HepG2 (cell line): ENCODE results near the gene DPH5. TPM values are rescaled to one million over a fixed set of nuclear protein-coding genes. Genes with fewer than 3 reads are reported as not detected.

Experiments used
- ATAC-seq: fragments of 200-7000 bp; cut with Tn5 transposase; 3 replicates; pipeline ENCODE4 v1.9.1; 2020; ENCODE audit warnings: mild to moderate bottlenecking, moderate library complexity
- BruUV-seq: library from RNA; stranded (reverse); fragments of 400-500 nt; replicated peaks from 2 replicates; lab custom pipeline; 2021; lab: Mats Ljungman, UMichigan
- CTCF ChIA-PET: fragments of 300-600 bp; formaldehyde crosslinking; extraction: SDS; loops from one replicate; lab custom pipeline; 2021; ENCODE audit warnings: low total read pairs, inconsistent platforms, low intra/inter-chr PET ratio; lab: Yijun Ruan, JAX
- POLR2A ChIA-PET: fragments of 350-600 bp; sonication (Branson Sonifier 250); formaldehyde crosslinking; loops from one replicate; lab custom pipeline; 2020; ENCODE audit warnings: antibody characterized with exemption, inconsistent platforms; lab: Yijun Ruan, JAX
- DNase-seq: peaks from one replicate; pipeline ENCODE4 v3.0.0-alpha.2; 2015; ENCODE audit warnings: low spot score
- FAIRE-seq: peaks from 3 replicates; lab custom pipeline; 2011; peaks lifted over from hg19 to GRCh38; lab: Jason Lieb, UNC
- H2AFZ ChIP-seq: one replicate; pipeline ENCODE4 v1.6.1; 2011; ENCODE audit warnings: low read length, inconsistent platforms
- H3K27ac ChIP-seq: fragments of 300-600 bp; 3 replicates; pipeline ENCODE4 v1.8.0; 2011; ENCODE audit warnings: mixed run types, mild to moderate bottlenecking, mixed read lengths, low read length, inconsistent platforms; ENCODE audit not compliant: insufficient read depth; ENCODE audit errors: extremely low read length
- H3K27me3 ChIP-seq, 2 experiments: fragments of 200-600 bp in 1 of 2; 2 replicates in 1 of 2; 3 replicates in 1 of 2; pipeline versions ENCODE4 v1.6.0 to v1.8.0; 2011; ENCODE audit warnings: low read length in 2 of 2, mild to moderate bottlenecking in 2 of 2, moderate library complexity in 2 of 2, inconsistent platforms in 1 of 2; ENCODE audit not compliant: insufficient read depth in 2 of 2, control insufficient read depth in 1 of 2
- H3K36me3 ChIP-seq, 2 experiments: fragments of 200-600 bp in 1 of 2; replicated peaks in 1 of 2; 2 replicates in 1 of 2; 3 replicates in 1 of 2; pipeline versions ENCODE4 v1.5.1 to v1.8.0; 2011; ENCODE audit warnings: low read length in 2 of 2, inconsistent platforms in 1 of 2; ENCODE audit not compliant: insufficient read depth in 2 of 2, control insufficient read depth in 1 of 2
- H3K4me1 ChIP-seq: 2 replicates; pipeline ENCODE4 v1.5.1; 2012; ENCODE audit warnings: low read length, inconsistent platforms; ENCODE audit not compliant: insufficient read depth
- H3K4me2 ChIP-seq: 2 replicates; pipeline ENCODE4 v1.6.0; 2011; ENCODE audit warnings: low read depth, low read length, inconsistent platforms
- H3K4me3 ChIP-seq, 3 experiments: fragments of 200-600 bp in 1 of 3; sonication (generic), shearing (Covaris generic) in 1 of 3; replicated peaks in 1 of 3; 2 replicates each; pipeline ENCODE4 v1.5.1; 2011 to 2016; ENCODE audit warnings: low read length in 3 of 3, inconsistent platforms in 2 of 3, low read depth in 2 of 3, mild to moderate bottlenecking in 2 of 3, control low read depth in 1 of 3, mixed read lengths in 1 of 3; ENCODE audit not compliant: insufficient read depth in 1 of 3
- H3K79me2 ChIP-seq: one replicate; pipeline ENCODE4 v1.6.1; 2011; ENCODE audit warnings: low read length, inconsistent platforms; ENCODE audit not compliant: insufficient read depth
- H3K9ac ChIP-seq: 2 replicates; pipeline ENCODE4 v1.6.0; 2011; ENCODE audit warnings: mild to moderate bottlenecking, low read depth, low read length, inconsistent platforms; ENCODE audit not compliant: insufficient read depth
- H3K9me3 ChIP-seq: 2 replicates; pipeline ENCODE4 v1.5.1; 2012; ENCODE audit warnings: mild to moderate bottlenecking, low read length
- H4K20me1 ChIP-seq: 2 replicates; pipeline ENCODE4 v1.6.0; 2011; ENCODE audit warnings: inconsistent platforms, mild to moderate bottlenecking, low read length, moderate library complexity; ENCODE audit not compliant: insufficient read depth
- ATF6 ChIP-seq: sonication (generic); formaldehyde crosslinking; conservative IDR thresholded peaks from 2 replicates; pipeline ENCODE4 v1.4.0; 2020; ENCODE audit warnings: missing genetic modification reagents
- CBFB ChIP-seq: sonication (generic); formaldehyde crosslinking; IDR thresholded peaks from 2 replicates; pipeline ENCODE4 v1.4.0; 2020; ENCODE audit warnings: missing genetic modification reagents
- HNF1A ChIP-seq, 2 experiments: sonication (generic) in 1 of 2; formaldehyde crosslinking in 1 of 2; IDR thresholded peaks; 2 replicates each; pipeline versions ENCODE4 v1.4.0 to v1.6.1; 2016 to 2020; ENCODE audit warnings: borderline replicate concordance in 1 of 2, low read depth in 1 of 2, mild to moderate bottlenecking in 1 of 2, missing genetic modification reagents in 1 of 2
- JUNB ChIP-seq: sonication (generic); formaldehyde crosslinking; IDR thresholded peaks from 2 replicates; pipeline ENCODE4 v1.8.0; 2022; ENCODE audit warnings: missing genetic modification reagents, mild to moderate bottlenecking, borderline replicate concordance
- KLF15 ChIP-seq: sonication (generic); formaldehyde crosslinking; IDR thresholded peaks from 2 replicates; pipeline ENCODE4 v1.8.1; 2023; ENCODE audit warnings: borderline replicate concordance, mild to moderate bottlenecking, inconsistent platforms, missing genetic modification reagents, mixed read lengths
- NCOR1 ChIP-seq: fragments of 200-600 bp; sonication (generic); IDR thresholded peaks from 2 replicates; pipeline ENCODE4 v1.7.0; 2017; ENCODE audit warnings: antibody characterized with exemption, low read length, borderline replicate concordance
- POLR2AphosphoS5 ChIP-seq: IDR thresholded peaks from 2 replicates; pipeline ENCODE4 v1.6.1; 2012; ENCODE audit warnings: low read depth, low read length
- SATB2 ChIP-seq: sonication (generic); formaldehyde crosslinking; IDR thresholded peaks from 2 replicates; pipeline ENCODE4 v1.5.0; 2020; ENCODE audit warnings: missing genetic modification reagents
- YY1 ChIP-seq: IDR thresholded peaks from 2 replicates; pipeline ENCODE4 v1.6.1; 2011; ENCODE audit warnings: low read length, low read depth, moderate library complexity, mild to moderate bottlenecking; ENCODE audit not compliant: insufficient read depth, insufficient replicate concordance
- ZBTB1 ChIP-seq: sonication (generic); formaldehyde crosslinking; IDR thresholded peaks from 2 replicates; pipeline ENCODE4 v1.4.0; 2020; ENCODE audit warnings: missing genetic modification reagents, borderline replicate concordance
- ZBTB34 ChIP-seq: sonication (generic); formaldehyde crosslinking; IDR thresholded peaks from 2 replicates; pipeline ENCODE4 v1.8.0; 2022; ENCODE audit warnings: mild to moderate bottlenecking, missing genetic modification reagents
- ZMYM2 ChIP-seq: sonication (generic); formaldehyde crosslinking; IDR thresholded peaks from 2 replicates; pipeline ENCODE4 v1.8.0; 2022; ENCODE audit warnings: mild to moderate bottlenecking, missing genetic modification reagents
- ZNF263 ChIP-seq: sonication (generic); formaldehyde crosslinking; IDR thresholded peaks from 2 replicates; pipeline ENCODE4 v1.4.0; 2020; ENCODE audit warnings: missing genetic modification reagents
- ZNF446 ChIP-seq: sonication (generic); formaldehyde crosslinking; IDR thresholded peaks from 2 replicates; pipeline ENCODE4 v1.5.0; 2020; ENCODE audit warnings: mild to moderate bottlenecking, missing genetic modification reagents
- ZNF451 ChIP-seq: sonication (generic); formaldehyde crosslinking; IDR thresholded peaks from 2 replicates; pipeline ENCODE4 v1.5.0; 2020; ENCODE audit warnings: mild to moderate bottlenecking, missing genetic modification reagents
- ZNF660 ChIP-seq: sonication (generic); formaldehyde crosslinking; IDR thresholded peaks from 2 replicates; pipeline ENCODE4 v1.5.1; 2020; ENCODE audit warnings: mild to moderate bottlenecking, low read depth, missing genetic modification reagents, borderline replicate concordance
- ZSCAN12 ChIP-seq: sonication (generic); formaldehyde crosslinking; IDR thresholded peaks from 2 replicates; pipeline ENCODE4 v1.9.0; 2021; ENCODE audit warnings: mild to moderate bottlenecking, missing genetic modification reagents
- whole genome bisulfite sequencing: methylation state at CpG from one replicate; pipeline ENCODE4 v1.1.6; 2017; ENCODE audit warnings: low lambda C conversion rate; 5-methylcytosine and 5-hydroxymethylcytosine counted together
- in situ Hi-C: cut with HindIII; loops from 2 replicates; pipeline ENCODE4 v1.10.0; 2017; ENCODE audit warnings: low pct_unique_long_range_greater_than_20kb; ENCODE audit not compliant: extremely low pct_ligation_motif_present
- intact Hi-C: fragments of 100-400 bp; cut with micrococcal nuclease; formaldehyde crosslinking; loops from one replicate; pipeline ENCODE4 v1.10.0; 2022; ENCODE audit not compliant: unreplicated experiment
- polyA plus RNA-seq, 8 experiments: library from polyadenylated mRNA; depleted of rRNA in 3 of 8; stranded (reverse) in 7 of 8; unstranded in 1 of 8; fragments of >200 nt; fragmentation: Illumina TruSeq in 4 of 8; extraction: Trizol in 4 of 8; gene quantifications; 2 replicates each; pipeline versions ENCODE4 v1.2.1 to v1.2.3, GENCODE V29; 2011 to 2016; ENCODE audit warnings: low read depth in 4 of 8, missing spikeins in 1 of 8, mixed read lengths in 1 of 8; ENCODE audit not compliant: insufficient read depth in 1 of 8
- total RNA-seq, 5 experiments: library from RNA; depleted of rRNA; stranded (reverse); fragments of >200 nt; fragmentation: Illumina TruSeq; extraction: Trizol; gene quantifications; 2 replicates each; pipeline ENCODE4 v1.2.3, GENCODE V29; 2016; ENCODE audit warnings: low read depth in 1 of 5

Gene DPH5
- total and polyA plus RNA-seq, 2 of the 13 experiments (the other 11 are each of a cell fraction or from before 2014, with no cell fraction given), result 53.2 to 79.6 TPM

- TF ChIP-seq ZMYM2 (CRISPR knock-in tag) (no peak), ZNF263 (CRISPR knock-in tag) (no peak), NCOR1 (no peak), JUNB (CRISPR knock-in tag) (no peak), SATB2 (CRISPR knock-in tag) (no peak), CBFB (no peak), KLF15 (CRISPR knock-in tag) (no peak)
Observed at GRCh38 chr1:100972185-100972584, 53.4 kb downstream of the DPH5 start (continued).

DNA sequence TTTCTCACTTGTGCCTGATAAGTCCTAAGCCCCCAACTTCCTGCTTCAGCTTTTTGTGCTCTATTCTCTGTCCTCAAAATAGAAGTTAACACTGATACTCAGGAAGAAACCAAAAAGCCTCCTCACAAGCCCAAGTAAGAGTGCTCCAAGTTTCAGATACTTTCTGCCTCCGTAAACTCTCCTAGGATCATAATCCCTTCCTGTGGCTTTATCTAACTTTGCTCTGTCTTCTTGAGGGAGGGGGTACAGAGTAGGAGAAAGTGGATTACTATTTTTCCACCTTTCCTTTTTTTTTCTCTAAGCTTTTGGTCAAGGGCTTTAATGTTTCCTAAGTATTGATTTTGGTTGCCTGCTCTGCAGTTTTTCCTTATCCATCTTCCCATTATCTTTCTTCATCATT lies 54.6 kb downstream of the DPH5 start:
- no peak for DNase-seq
- no TSS peak for BruUV-seq
- Histone ChIP-seq H3K4me1 (no peaks in the 10 kb centered on the region), H3K9me3 (no peaks in the 10 kb centered on the region), H3K9ac (no peak overlapping the region), H4K20me1 (no peaks in the 10 kb centered on the region), H2AFZ (no peak overlapping the region), H3K4me3 (no peak overlapping the region), H3K27me3 (no peaks in the 10 kb centered on the region), H3K79me2 (no peaks in the 10 kb centered on the region), H3K4me2 (no peak overlapping the region), H3K36me3 (peaks cover 5 to 37% of the 10 kb centered on the region in 2 experiments; a peak in 4 of 5 replicates), H3K27ac (no peak overlapping the region)
- in situ Hi-C loops, result no loop called here
- ATAC-seq, result no peak
- POLR2A ChIA-PET, result no interaction called here
- intact Hi-C loops, result no loop called here
- CTCF ChIA-PET, result no interaction called here
- no peak for FAIRE-seq
- 97% methylated on average over 1 of the region's 1 CpG for WGBS
- no peak for TF ChIP-seq YY1
- no peak for TF ChIP-seq ZBTB1 (CRISPR knock-in tag)
- no peak for TF ChIP-seq ZNF446 (CRISPR knock-in tag)
- TF ChIP-seq ZNF451 (CRISPR knock-in tag), result no peak
- TF ChIP-seq HNF1A (IDR thresholded peaks at IDR 0.05; ENCODE audit: low read depth), result no peak
- no peak for TF ChIP-seq HNF1A (CRISPR knock-in tag; IDR thresholded peaks at IDR 0.05; ENCODE audit: borderline replicate concordance)
- TF ChIP-seq POLR2AphosphoS5, result no peak
- no peak for TF ChIP-seq ZSCAN12
- TF ChIP-seq ZNF660, result no peak
- no peak for TF ChIP-seq ATF6
- no peak for TF ChIP-seq ZBTB34
